Common myeloid progenitor, CD34-positive (primary cell): ENCODE results near the gene SHLD2.
"Not testable (repeated sequence)": the region's sequence is repeated elsewhere in the genome, so short reads cannot be mapped to it uniquely, and the experiment has no call there.

Source experiments
- CTCF ChIA-PET: fragments of 350-600 bp; sonication (Branson Sonifier 250); formaldehyde crosslinking; loops from one replicate; lab custom pipeline; 2021; ENCODE audit warnings: antibody characterized with exemption; lab: Charles Lee
- POLR2A ChIA-PET: fragments of 350-600 bp; sonication (Branson Sonifier 250); formaldehyde crosslinking; loops from one replicate; lab custom pipeline; 2021; ENCODE audit warnings: antibody characterized with exemption; lab: Charles Lee
- DNase-seq, 3 donors: peaks; one replicate each; pipeline versions ENCODE4 v3.0.0 to v3.0.0-alpha.2; 2013
- H3K27ac ChIP-seq, 2 experiments: 1 replicate in 1 of 2; 2 replicates in 1 of 2; pipeline ENCODE4 v1.7.0; 2013; ENCODE audit warnings: inconsistent platforms in 2 of 2, low read length in 2 of 2, mild to moderate bottlenecking in 2 of 2, low read depth in 1 of 2, moderate library complexity in 1 of 2; ENCODE audit not compliant: severe bottlenecking in 2 of 2, insufficient read depth in 1 of 2, poor library complexity in 1 of 2
- H3K27me3 ChIP-seq, 5 experiments: replicated peaks in 2 of 5; 1 replicate in 3 of 5; 2 replicates in 2 of 5; pipeline versions ENCODE4 v1.6.1 to v1.7.0; 2013; ENCODE audit warnings: low read length in 4 of 5, mild to moderate bottlenecking in 2 of 5, moderate library complexity in 2 of 5, inconsistent platforms in 1 of 5; ENCODE audit not compliant: insufficient read depth in 5 of 5, control insufficient read depth in 4 of 5
- H3K36me3 ChIP-seq, 4 experiments: 1 replicate in 2 of 4; 2 replicates in 2 of 4; pipeline versions ENCODE4 v1.6.1 to v1.7.0; 2013; ENCODE audit warnings: low read length in 3 of 4, control low read depth in 1 of 4, mild to moderate bottlenecking in 1 of 4; ENCODE audit not compliant: control insufficient read depth in 4 of 4, insufficient read depth in 4 of 4
- H3K4me1 ChIP-seq, 4 experiments: 1 replicate in 3 of 4; 2 replicates in 1 of 4; pipeline versions ENCODE4 v1.6.1 to v1.7.1; 2013; ENCODE audit warnings: low read length in 3 of 4, mild to moderate bottlenecking in 3 of 4, control low read depth in 1 of 4, inconsistent platforms in 1 of 4, moderate library complexity in 1 of 4; ENCODE audit not compliant: control insufficient read depth in 4 of 4, insufficient read depth in 4 of 4; ENCODE audit errors: control extremely low read depth in 1 of 4
- H3K4me3 ChIP-seq, 7 experiments: 1 replicate in 4 of 7; 2 replicates in 3 of 7; pipeline versions ENCODE4 v1.5.1 to v1.7.0; 2013; ENCODE audit warnings: mild to moderate bottlenecking in 7 of 7, low read length in 6 of 7, moderate library complexity in 6 of 7, inconsistent platforms in 2 of 7, low read depth in 2 of 7, control low read depth in 1 of 7; ENCODE audit not compliant: insufficient read depth in 4 of 7, control insufficient read depth in 1 of 7; ENCODE audit errors: extremely low read depth in 1 of 7
- H3K9me3 ChIP-seq, 5 experiments: 1 replicate in 4 of 5; 2 replicates in 1 of 5; pipeline versions ENCODE4 v1.6.1 to v1.7.1; 2013; ENCODE audit warnings: low read length in 4 of 5, mild to moderate bottlenecking in 2 of 5, inconsistent platforms in 1 of 5, low read depth in 1 of 5, moderate library complexity in 1 of 5; ENCODE audit not compliant: control insufficient read depth in 4 of 5, insufficient read depth in 2 of 5; ENCODE audit errors: control extremely low read depth in 1 of 5
- WGBS: methylation state at CpG from one replicate; pipeline ENCODE4 v1.1.5; 2013; ENCODE audit not compliant: insufficient coverage; 5-methylcytosine and 5-hydroxymethylcytosine counted together

The SHLD2 gene

DNA sequence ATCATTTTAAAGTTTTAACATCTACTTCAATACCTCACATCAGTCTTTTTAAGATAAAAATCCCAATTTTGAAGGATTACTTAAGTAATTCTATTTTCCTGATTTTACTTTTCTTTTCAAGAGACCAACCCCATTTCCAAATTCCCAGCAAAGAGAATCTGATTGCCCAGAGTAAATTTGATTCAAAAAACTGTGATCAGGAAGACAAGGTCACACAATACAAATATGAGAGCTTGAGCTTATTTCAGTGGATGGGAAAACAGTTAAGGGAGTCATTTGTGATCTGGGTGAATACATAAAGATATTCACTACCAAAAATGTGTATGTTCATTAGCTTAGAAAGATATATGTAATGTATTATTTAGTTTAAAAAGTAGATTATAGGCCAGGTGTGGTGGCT is 77.2 kb downstream of the SHLD2 start:
- CTCF ChIA-PET, H3K36me3 ChIP-seq, H3K4me3 ChIP-seq, H3K4me1 ChIP-seq, DNase-seq, POLR2A ChIA-PET, H3K9me3 ChIP-seq, H3K27ac ChIP-seq, H3K27me3 ChIP-seq: not testable (repeated sequence)

DNA sequence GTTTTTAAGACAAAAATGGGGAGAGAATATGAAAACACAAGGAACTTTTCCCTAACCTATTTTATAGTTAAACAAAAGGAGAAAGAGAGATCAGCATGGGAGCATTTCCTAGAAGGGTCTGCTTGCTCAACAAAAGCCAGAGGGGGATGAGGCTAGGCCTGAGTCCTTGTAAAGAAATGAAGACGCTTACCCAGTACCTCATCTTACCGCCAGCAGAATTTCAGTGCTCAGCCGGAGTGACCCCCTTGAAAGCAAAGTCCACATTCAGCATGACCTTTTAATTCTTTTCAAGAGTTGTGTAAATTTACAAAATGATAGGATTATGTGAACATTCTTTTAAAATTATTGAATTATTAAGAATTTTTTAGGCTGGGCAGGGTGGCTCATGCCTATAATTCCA is 82.6 kb downstream of the SHLD2 start:
- H3K4me3 ChIP-seq, H3K4me1 ChIP-seq, H3K27me3 ChIP-seq, H3K36me3 ChIP-seq, POLR2A ChIA-PET, DNase-seq, CTCF ChIA-PET, H3K27ac ChIP-seq, H3K9me3 ChIP-seq: not testable (repeated sequence)
- WGBS = no CpG with 5 or more reads among the region's 3 CpGs

DNA sequence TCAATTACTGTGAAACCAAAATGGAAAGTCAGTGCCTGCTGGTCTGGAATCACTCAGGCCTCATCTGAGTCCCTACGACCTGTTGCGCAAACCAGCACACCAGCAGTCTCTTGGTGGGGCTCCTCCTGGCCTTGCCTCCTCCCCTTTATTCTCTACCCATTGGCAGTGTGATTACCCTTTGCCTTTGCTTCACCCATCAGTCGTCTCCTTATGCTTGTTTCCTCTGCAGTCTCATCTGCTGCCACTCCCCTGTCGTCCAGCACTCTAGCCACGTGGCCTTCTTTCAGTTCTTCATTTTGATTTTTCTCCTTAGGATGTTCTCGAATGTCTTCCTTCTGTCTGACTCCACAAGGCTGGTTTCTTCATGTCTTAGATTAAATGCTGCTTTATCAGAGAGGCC is 89.4 kb downstream of the SHLD2 start:
- H3K27ac ChIP-seq, CTCF ChIA-PET, H3K4me1 ChIP-seq, DNase-seq, H3K27me3 ChIP-seq, POLR2A ChIA-PET, H3K4me3 ChIP-seq, H3K9me3 ChIP-seq: not testable (repeated sequence)
- peaks cover 0 to 28% (median 2%) of the 10 kb centered on the region in 4 experiments for H3K36me3 ChIP-seq
- 89% methylated on average over 6 of the region's 6 CpGs for WGBS

DNA sequence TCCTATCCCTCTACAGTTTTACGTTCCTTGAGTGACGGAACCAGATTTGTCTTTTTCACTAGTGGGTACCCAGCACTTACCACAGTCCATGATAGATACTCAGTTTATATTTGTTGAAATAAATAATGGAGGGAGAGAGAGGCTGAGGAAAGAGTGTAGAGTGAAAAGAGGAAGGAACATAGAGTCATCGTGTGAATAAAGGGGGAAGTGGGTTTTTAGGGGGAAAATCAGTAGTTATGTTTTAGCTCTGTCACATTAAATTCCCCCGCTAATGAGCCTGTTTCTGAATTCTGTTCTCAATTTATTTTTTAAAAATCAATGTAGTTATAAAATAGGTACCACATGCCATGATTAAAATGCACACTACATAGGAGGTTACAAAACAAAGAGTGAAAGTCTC is 91.0 kb downstream of the SHLD2 start:
- H3K4me3 ChIP-seq, H3K27me3 ChIP-seq, H3K4me1 ChIP-seq, CTCF ChIA-PET, H3K27ac ChIP-seq, H3K9me3 ChIP-seq, POLR2A ChIA-PET: not testable (repeated sequence)
- DNase-seq = peak in 2 of 3 donors; percentile 14 to 21
- WGBS = no CpG with 5 or more reads among the region's 4 CpGs
- H3K36me3 ChIP-seq = peaks cover 0 to 29% (median 2%) of the 10 kb centered on the region in 4 experiments

DNA sequence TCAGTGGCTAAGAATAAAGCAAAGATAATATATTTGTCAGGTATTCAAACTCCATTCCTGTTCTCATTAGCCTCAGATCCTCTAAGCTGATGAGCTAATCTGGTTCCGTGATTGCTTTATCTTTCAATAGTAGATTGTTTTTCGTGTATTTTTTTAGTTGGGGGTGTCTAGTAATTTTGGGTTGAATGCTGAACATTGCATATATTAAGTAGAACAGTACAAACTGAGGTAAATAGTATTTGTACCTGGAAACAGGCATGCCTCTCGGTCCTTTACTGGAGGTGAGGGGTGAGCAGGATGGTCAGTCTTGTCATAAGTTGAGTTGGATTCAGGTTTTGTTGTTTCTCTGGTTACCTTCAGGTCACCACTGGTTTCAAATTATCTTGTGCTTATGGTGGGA is 92.6 kb downstream of the SHLD2 start:
- POLR2A ChIA-PET, H3K9me3 ChIP-seq, H3K27ac ChIP-seq, H3K4me1 ChIP-seq, DNase-seq, H3K27me3 ChIP-seq, CTCF ChIA-PET, H3K4me3 ChIP-seq: not testable (repeated sequence)
- no CpG with 5 or more reads among the region's 3 CpGs for WGBS
- peaks cover 0 to 24% (median 2%) of the 10 kb centered on the region in 4 experiments for H3K36me3 ChIP-seq

DNA sequence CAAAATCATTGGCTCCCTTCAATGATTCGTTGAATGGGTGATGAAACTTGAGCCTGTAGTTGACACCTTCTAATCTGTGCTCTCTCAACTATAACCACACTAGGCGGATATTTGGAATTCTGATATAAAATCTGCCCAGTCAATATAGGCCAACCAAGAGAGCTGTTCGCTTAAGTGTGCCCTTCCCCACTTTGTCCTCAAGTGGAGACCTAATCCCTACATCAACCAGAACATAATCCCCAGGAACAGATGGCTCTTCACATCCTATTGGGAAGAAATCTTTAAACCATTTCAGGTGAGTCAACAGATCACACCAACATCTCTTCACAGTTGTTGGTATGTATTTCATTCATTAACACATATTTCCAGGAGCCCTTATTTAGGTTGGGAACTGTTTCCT is 96.8 kb downstream of the SHLD2 start:
- H3K9me3 ChIP-seq, H3K4me3 ChIP-seq, H3K27me3 ChIP-seq, DNase-seq, H3K4me1 ChIP-seq, H3K27ac ChIP-seq, POLR2A ChIA-PET, CTCF ChIA-PET: not testable (repeated sequence)
- 100% methylated on average over 1 of the region's 3 CpGs for WGBS
- peaks cover 0 to 16% (median 2%) of the 10 kb centered on the region in 4 experiments for H3K36me3 ChIP-seq

DNA sequence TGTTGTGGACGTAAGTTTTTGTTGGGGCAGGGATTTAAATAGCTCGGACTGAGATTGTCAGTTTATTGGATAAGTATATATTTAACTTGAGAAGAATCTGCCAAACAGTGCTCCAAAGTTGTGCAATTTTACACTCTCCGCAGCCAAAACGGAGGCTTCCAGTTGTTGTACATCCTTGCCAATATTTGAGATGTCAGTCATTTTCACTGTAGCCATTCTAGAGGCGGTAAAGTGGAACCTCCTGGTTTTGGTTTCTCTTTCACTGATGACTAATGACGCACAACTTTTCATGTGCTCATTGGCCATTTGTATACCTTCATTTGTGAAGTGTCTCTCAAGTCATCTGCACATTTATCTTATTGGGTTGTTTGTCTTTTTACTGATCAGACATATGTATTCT is 105.9 kb downstream of the SHLD2 start:
- H3K4me3 ChIP-seq = peak overlapping the region in 1 of 7 experiments; percentile 50
- CTCF ChIA-PET, POLR2A ChIA-PET, H3K27ac ChIP-seq, H3K27me3 ChIP-seq, H3K36me3 ChIP-seq, H3K4me1 ChIP-seq, H3K9me3 ChIP-seq: not testable (repeated sequence)
- WGBS = 79% methylated on average over 5 of the region's 6 CpGs
- peak in 2 of 3 donors; percentile 41 to 66 for DNase-seq
